DOHH2 (cell line): ENCODE data around the gene MAP4K2.

Source experiments
- EZH2phosphoT487 ChIP-seq: fragments of 200-600 bp; sonication (generic); IDR thresholded peaks from 2 replicates; pipeline ENCODE4 v1.6.1; 2017; ENCODE audit warnings: borderline replicate concordance, mild to moderate bottlenecking, antibody characterized with exemption, low read length, moderate library complexity, mixed read lengths
- TF ChIP-seq, protein P1 (sequence below): fragments of 200-600 bp; sonication (generic); IDR thresholded peaks from one replicate; pipeline ENCODE4 v1.5.1; 2014; ENCODE audit warnings: antibody characterized with exemption, mild to moderate bottlenecking, low read depth, low read length; ENCODE audit not compliant: poor library complexity, severe bottlenecking

DNA sequence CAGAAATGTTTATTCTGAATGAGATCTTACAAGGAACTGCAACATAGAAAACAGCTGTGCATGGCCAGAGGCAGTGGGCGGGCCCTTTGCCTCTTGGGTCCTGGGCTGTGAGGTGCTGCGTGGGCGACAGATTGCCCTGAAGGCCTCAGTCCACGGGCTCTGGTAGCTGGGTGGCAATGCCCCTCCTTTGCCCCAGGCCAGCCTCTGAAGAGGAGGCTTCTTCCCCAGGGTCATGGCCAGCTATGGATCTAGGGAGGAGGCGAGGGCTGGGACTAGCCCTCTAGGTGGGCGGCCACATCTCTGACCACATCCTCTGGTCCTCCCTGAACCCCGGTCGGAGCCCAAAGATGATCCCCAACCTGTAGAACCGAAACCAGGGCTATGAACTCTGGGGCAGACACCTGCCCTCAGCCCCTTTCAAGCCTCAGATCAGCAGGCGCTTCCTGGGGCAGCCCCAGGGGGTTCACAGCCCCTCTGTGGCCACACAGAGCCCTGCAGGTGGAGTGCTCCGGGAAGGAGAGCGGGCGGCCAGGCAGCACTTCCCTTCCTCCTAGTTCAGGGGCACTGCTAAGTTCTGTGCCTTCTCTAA is 48.1 kb upstream of the MAP4K2 start:
- TF ChIP-seq, protein P1, sequence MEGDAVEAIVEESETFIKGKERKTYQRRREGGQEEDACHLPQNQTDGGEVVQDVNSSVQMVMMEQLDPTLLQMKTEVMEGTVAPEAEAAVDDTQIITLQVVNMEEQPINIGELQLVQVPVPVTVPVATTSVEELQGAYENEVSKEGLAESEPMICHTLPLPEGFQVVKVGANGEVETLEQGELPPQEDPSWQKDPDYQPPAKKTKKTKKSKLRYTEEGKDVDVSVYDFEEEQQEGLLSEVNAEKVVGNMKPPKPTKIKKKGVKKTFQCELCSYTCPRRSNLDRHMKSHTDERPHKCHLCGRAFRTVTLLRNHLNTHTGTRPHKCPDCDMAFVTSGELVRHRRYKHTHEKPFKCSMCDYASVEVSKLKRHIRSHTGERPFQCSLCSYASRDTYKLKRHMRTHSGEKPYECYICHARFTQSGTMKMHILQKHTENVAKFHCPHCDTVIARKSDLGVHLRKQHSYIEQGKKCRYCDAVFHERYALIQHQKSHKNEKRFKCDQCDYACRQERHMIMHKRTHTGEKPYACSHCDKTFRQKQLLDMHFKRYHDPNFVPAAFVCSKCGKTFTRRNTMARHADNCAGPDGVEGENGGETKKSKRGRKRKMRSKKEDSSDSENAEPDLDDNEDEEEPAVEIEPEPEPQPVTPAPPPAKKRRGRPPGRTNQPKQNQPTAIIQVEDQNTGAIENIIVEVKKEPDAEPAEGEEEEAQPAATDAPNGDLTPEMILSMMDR, result peak; percentile 15
- no peak for TF ChIP-seq EZH2phosphoT487
